NCI-H1436 treated with DMSO at 0.1 percent for 48 hours (cell line): Measurements from ENCODE around the gene ODAD3.

Source experiments
- DNase-seq: peaks from one replicate; lab custom pipeline; 2025; lab: John Stamatoyannopoulos, UW

ODAD3 gene

DNA sequence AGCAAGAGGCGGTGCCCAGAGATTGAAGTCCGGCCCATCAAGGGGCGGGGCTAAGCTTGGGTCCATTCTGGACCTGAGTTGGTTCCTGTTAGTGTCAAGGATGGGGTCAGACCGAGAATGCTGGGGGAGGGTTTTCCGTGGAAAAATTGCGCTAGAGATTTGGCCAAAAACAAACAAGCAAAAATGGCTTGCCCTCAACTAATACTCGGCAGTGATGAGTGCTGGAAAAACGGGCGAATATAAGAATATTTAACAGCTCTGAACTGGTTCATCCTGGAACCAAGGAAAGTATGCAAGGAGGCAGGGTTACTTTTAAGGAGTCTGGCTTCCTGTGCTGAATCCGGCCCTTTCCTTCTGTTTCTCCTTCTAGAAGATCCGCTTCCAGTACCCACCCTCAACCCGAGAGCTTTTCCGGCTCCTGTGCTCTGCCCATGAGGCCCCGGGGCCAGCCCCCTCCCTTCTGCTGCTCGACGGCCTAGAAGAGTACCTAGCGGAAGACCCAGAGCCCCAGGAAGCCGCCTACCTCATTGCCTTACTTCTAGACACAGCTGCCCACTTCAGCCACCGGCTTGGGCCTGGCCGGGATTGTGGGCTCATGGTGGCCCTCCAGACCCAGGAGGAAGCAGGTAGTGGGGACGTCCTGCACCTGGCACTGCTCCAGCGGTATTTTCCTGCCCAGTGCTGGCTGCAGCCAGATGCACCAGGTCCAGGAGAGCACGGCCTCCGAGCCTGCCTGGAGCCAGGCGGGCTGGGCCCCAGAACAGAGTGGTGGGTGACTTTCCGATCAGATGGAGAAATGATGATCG is 59.6 kb downstream of the ODAD3 start:
- no peak for DNase-seq

DNA sequence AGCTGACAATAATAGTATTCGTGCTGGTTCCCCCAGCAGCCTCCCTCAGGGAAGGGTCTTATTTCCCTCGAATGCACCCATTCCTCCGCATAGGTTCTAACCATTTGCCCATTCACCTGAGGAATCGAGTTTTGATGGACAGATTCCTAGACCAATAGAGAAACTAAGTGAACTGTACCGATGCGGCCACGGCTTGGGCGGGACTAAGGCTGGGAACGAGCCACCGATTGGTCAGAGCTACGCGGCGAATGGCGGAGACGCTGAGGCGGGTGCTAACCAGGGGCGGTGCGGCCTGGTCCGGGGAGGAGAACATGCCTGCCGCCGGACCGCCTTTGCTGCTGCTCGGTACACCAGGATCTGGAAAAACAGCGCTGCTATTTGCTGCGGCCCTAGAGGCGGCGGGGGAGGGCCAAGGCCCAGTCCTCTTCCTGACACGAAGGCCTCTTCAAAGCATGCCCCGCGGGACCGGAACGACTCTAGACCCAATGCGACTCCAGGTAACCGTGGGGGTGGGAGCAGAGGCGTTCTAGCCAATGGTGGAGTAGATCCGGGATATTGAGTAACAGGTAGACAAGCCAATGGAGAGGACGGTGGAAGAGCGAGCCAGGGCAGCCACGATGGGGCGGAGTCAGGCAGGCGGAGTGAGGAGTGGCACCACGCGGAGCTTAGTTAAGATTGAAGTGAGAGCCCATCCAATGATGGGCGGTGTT is 60.3 kb downstream of the ODAD3 start, which contains the start of gene SWSAP1:
TSS of gene SWSAP1 (plus strand) at position 234 of the 710 bp plus-strand sequence. CDS start at position 249, 15 bp downstream.
- DNase-seq = peak; percentile 99

DNA sequence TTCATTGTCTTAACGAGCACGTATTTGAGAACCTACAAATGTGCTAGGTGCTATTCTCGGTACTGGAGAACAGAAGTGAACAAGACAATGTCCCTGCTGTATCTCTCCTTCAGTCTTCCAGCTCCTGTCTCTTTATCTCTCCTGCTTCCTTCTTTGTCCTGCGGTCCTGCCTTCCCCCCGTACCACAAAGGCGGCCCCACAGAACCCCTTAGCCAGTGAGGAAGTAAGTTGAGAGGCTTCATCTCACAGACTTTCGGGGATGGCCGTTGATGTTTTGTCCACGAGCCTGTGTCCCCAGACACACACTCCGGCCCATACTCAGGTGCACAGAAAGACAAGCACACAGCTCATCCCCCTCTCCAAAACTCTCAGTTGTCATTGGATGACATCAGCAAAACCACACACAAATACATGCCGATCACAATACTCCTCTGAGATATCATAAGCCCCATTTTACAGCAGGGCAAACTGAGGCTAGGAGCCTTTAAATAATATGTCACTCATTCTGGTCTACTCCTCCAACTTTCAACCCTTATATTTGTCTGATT is 61.0 kb downstream of the ODAD3 start:
- no peak for DNase-seq

DNA sequence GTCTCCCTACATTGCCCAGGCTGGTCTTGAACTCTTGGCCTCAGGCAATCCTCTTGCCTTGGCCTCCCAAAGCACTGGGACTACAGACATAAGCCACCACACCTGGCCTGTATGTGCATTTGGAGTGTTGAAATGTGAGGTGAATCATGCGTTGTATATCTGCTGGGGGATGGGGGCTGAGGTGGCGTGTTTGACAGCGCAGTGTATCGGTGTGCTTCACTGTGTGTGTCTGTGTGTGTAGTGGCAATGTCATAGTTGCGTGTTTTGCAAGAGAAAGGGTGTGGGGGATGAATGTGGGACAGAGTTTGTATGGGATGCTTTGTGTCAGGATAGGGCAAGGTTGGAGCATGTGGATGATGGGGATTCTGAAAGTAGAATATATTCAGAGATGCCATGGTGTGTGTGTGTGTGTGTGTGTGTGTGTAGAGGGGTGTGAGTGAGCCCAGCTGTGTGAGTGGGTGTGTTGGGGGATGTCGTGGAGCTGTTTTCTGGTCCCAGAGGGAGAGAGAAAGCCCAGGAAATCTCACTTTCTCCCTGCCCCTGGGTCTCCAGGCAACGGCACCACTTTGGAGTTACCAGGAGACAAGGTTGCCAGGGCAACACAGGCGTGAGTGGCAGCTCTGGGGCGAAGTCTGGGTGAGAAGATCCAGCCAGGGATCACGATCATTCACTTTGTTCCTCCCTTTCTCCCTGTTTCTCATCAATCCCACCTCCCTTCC is 61.6 kb downstream of the ODAD3 start:
- peak; percentile 61 for DNase-seq

DNA sequence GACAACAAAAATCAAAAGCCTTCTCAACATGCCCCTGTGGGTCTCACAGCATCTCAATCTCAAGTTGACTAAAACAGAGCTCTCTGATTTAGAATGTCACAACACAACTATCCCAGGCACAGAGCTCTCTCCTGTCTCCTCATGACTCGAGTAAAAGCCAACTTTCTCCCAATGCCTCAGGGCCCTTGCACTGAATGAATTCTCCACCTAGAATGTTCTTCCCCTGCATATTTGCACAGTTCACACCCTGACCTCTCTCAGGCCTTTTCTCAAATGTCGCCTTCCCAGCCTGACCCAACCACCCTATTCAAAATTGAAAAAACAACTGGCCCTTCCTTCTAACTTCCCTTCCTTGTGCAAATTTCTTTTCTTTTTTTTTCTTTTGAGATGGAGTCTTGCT is 64.2 kb downstream of the ODAD3 start:
- no peak for DNase-seq
